Left renal cortex interstitium (tissue), 4 donors: Measurements from ENCODE around the gene MYRIP. TPM values are rescaled to one million over a fixed set of nuclear protein-coding genes. Genes with fewer than 3 reads are reported as not detected.
"Not testable (repeated sequence)": the region's sequence is repeated elsewhere in the genome, so short reads cannot be mapped to it uniquely, and the experiment has no call there.

Experiments
- DNase-seq, 4 donors: peaks; one replicate each; pipeline ENCODE4 v3.0.0-alpha.2; 2013; ENCODE audit warnings: low read depth in 4 of 4, low spot score in 2 of 4, missing footprints in 1 of 4
- polyA plus RNA-seq, 4 donors: library from polyadenylated mRNA; unstranded; fragments of 120-200 nt; gene quantifications; one replicate each; pipeline ENCODE4 v1.2.1, GENCODE V29; 2013; ENCODE audit not compliant: insufficient read length in 4 of 4

The MYRIP gene
- polyA plus RNA-seq, 4 donors: 1.9 to 2.4 (median 1.9) TPM

GRCh38 chr3:40258064-40258463 is 448.7 kb downstream of the MYRIP start:
- DNase-seq: no peak

- no peak for DNase-seq
Observed at GRCh38 chr3:40258555-40258954, 449.1 kb downstream of the MYRIP start.

DNA sequence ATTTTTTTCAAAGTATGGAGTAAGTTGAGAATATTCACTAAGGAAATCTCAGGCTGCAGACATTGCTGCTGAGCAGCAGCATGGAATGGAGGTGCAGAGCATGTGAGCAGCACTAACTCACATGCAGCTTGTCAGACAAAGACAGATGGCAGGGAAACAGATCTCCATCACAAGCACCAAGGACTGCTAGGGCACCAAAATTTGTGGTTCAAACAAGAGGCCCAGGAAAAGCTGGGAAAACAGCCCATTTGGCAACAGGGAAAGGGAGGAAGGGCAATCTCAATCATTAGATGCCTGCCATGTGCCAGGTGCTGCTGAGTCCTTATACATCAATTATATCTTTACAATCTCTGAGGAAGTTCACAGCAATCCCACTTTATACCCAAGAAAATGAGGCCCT is 452.9 kb downstream of the MYRIP start:
- DNase-seq: no peak

DNA sequence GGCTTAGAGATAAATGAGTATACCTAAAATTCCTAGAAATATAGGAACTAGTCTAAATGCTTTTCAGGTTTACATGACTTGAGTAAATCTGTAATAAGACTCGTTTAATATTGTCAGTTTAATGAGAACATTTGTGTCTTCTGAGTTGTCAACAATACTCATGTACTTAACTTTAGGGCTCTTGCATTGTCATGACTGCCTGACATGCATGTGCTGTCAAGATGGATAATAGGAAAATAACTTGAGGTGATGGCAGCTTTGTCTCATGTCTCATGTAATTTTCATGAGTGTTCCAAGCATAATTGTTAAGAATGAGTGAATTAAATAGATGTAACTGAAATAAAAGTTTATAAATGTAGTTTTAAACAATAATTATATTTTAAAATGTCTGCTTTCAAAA is 455.0 kb downstream of the MYRIP start:
- no peak for DNase-seq

GRCh38 chr3:40265181-40265580 is 455.8 kb downstream of the MYRIP start:
- no peak for DNase-seq

DNA sequence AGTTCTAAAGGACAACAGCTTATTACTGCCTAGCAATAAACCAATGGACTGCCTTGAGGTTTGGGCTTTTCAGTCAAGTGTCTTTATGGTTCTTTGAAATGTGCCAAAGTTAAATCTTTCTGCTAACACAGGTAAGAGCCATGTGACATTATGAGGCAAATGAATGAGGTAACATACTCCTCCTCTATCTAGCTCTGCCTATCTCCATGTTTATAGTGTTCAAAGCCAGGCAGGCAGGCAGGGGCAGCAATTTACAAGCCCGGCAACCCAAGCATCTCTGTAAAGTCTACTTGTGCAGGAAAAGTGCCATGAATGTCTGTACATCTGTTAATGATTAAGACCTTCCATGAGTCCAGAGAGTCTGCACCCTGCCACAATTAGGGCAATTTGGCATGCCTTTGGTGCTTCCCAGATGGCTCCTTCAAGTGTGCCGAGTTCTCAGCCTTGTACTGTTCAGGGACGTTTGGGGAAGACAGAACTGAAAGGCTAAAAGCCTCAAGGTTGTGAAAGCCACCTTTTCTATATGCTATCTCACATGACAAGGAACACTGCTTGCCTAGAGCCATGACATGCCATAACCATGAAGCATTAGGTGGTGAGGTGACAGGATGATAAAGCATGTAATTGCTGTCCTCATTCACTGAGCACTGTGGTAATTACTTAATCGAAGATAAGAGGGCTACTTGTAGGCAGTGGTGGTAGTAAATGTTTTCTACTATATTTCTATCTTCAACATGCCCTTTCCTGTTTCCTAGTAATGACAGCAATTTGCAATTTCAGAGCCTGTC is 458.7 kb downstream of the MYRIP start:
- DNase-seq: no peak

DNA sequence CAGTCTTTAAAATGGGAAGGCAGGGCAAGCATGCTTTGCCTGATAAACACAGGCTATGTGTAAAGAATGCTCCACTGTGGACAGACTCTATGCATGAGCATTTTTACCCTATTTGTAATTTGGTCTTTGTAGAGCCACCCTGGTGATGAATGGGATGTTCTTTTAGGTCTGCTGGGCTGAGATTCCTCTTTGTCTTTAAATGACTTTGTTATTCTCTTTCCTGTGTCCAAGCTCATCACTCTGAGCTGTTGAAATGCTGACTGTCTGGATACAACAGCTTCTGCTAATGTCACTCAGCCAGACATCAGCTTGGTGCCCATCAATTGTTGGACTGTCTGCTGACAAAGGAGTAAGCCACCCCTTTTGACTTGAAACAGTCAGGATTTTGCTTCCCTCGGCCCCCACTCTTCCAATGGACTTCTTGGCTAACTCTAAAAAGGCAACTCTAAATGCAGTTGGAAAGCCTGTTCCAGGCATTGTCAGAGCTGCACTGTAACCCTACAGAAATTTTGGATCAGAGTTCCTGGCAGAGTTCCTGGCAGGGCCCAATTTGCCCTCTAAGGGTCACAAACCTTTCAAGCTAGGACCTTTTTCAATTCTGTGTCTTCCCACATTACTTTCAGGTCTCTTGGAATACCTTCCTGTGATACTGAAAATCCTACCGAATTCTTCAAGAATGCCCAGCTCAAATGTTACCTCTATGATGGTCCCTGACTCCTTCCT is 459.6 kb downstream of the MYRIP start:
- DNase-seq: no peak

DNA sequence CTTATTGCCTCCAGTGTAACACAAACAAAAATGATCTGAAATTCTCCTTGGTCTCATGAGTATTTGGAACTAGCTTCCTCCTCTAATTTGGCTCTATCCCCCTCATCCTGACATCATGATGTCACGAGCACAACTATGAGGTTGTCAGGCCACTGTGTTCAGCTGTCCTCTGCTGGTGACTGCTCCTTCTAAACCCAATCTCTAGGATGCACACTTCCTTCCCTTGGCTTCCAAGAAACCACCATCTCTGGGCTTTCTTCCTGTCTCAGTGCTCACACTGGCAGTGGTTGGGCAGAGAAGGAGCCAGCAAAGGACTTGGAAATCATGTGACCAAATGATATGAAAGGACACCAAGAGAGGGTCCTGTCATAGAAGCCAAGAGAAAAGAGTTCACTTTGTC is 469.4 kb downstream of the MYRIP start:
- DNase-seq: no peak

GRCh38 chr3:40281995-40282394 is 472.6 kb downstream of the MYRIP start:
- no peak for DNase-seq

DNA sequence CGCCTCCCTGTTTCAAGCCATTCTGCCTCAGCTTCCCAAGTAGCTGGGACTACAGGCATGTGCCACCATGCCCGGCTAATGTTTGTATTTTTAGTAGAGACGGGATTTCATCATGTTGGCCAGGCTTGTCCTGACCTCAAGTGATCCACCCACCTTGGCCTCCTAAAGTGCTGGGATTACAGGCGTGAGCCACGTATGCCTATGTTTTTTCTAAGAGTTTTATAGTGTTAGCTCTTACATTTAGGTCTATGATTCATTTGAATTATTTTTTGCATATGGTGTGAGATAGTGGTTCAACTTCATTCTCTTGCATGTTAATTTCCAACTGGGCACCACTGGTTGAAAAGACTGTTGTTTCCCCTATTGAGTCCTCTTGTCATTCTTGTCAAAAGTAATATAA is 473.6 kb downstream of the MYRIP start:
- not testable (repeated sequence) for DNase-seq

DNA sequence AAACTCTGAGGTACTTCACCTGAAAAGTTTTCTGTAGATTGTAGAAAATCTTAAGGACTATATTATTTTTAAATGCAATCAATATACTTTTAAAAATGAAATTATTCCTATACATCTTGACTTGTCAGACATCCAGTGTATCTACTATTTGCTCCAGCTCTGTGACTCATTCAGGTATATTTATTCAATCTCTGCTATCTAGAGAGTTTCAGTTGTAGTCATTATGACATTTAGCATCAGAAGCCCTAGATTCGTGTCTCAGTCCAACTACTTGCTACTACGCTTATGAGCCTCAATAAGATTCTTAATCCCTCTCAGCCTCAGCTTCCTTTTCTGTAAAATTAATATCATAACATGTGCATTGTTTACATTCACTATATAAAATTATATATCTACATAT is 477.8 kb downstream of the MYRIP start:
- no peak for DNase-seq

DNA sequence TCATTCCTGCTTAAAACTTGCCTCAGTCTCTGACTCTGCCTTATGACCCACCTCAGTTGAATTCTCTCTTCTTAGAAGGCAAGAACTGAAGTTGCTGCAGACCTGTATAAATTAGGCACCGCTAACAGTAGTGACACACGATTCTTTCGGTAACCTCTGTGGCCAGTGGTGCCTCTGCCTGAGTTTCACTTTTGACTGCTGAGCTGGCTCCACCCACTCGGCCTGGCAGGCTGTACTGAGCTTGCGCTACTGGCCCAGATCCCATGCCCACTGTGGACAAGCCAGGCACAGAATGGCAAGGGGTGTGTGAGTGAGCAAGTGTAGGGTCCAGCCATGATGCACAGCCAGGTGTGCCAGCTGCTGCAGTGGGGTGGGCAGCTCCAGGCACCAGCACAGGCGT is 481.0 kb downstream of the MYRIP start:
- DNase-seq: no peak

GRCh38 chr3:40291471-40291870 is 482.1 kb downstream of the MYRIP start:
- DNase-seq: no peak

GRCh38 chr3:40292637-40293349 is 483.4 kb downstream of the MYRIP start:
- DNase-seq: no peak

- DNase-seq: no peak
Observed at GRCh38 chr3:40294434-40294833, 485.0 kb downstream of the MYRIP start.

GRCh38 chr3:40298075-40298474 is 488.7 kb downstream of the MYRIP start:
- no peak for DNase-seq

- DNase-seq: no peak
Observed at GRCh38 chr3:40299130-40299720, 489.8 kb downstream of the MYRIP start.

- DNase-seq: no peak
Observed at GRCh38 chr3:40299721-40300335, 490.4 kb downstream of the MYRIP start.

GRCh38 chr3:40302784-40303183 is 493.4 kb downstream of the MYRIP start:
- DNase-seq: no peak

- no peak for DNase-seq
Observed at GRCh38 chr3:40304352-40304751, 494.9 kb downstream of the MYRIP start.

DNA sequence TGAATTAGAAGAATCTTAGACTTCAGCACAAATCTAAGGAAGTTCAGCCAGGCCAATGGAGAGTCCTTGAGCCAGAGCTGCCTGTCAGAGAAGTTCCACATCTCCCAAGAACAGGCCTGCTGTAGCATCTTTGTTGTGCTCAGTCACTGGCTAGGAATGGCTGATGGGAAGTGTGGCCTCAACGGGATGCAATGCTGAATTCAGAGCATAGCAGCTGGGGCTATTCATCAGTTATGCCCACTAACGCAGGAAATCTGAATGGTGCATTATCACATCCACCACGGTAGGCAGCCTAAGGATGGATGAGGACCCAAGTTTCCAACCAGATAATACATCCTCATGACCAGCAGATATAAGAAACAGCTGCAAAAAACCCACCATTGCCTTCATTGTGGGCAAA is 496.9 kb downstream of the MYRIP start:
- no peak for DNase-seq
